Stimulated activated naive CD8-positive, alpha-beta T cell treated with anti-CD3 and anti-CD28 coated beads, Interleukin-15, Interleukin-2, amounts not matched to agents 100 ng/mL and 50 ng/mL, for 24 hours (primary cell): ENCODE measurements around the gene FAM110D.
A peak's percentile ranks its signal among the peaks of the same experiment; 100 is the strongest.

Experiments used
- H3K27ac Mint-ChIP-seq: one replicate; pipeline ENCODE4 v1.8.0; 2021; ENCODE audit warnings: mild to moderate bottlenecking, mixed read lengths
- H3K27me3 Mint-ChIP-seq: one replicate; pipeline ENCODE4 v1.8.0; 2021; ENCODE audit warnings: mixed read lengths
- H3K36me3 Mint-ChIP-seq: one replicate; pipeline ENCODE4 v1.8.0; 2021; ENCODE audit warnings: low read depth, mixed read lengths
- H3K4me1 Mint-ChIP-seq: one replicate; pipeline ENCODE4 v1.8.0; 2021; ENCODE audit warnings: low read depth, mixed read lengths
- H3K4me3 Mint-ChIP-seq: one replicate; pipeline ENCODE4 v1.8.0; 2021; ENCODE audit warnings: mild to moderate bottlenecking, mixed read lengths
- H3K9me3 Mint-ChIP-seq: one replicate; pipeline ENCODE4 v1.8.0; 2021; ENCODE audit warnings: mixed read lengths

The FAM110D gene

GRCh38 chr1:26166719-26167281 is 7.9 kb downstream of the FAM110D start:
- H3K36me3 Mint-ChIP-seq = peaks cover 3% of the 10 kb centered on the region
- H3K27ac Mint-ChIP-seq = peak overlapping the region; percentile 8
- H3K4me3 Mint-ChIP-seq = no peak overlapping the region
- H3K9me3 Mint-ChIP-seq = no peaks in the 10 kb centered on the region
- H3K27me3 Mint-ChIP-seq = peaks cover 19% of the 10 kb centered on the region
- H3K4me1 Mint-ChIP-seq = peaks cover 19% of the 10 kb centered on the region

- peaks cover 3% of the 10 kb centered on the region for H3K36me3 Mint-ChIP-seq
- H3K27ac Mint-ChIP-seq = peak within 1 kb of the TSS; percentile 90
- H3K27me3 Mint-ChIP-seq = peaks cover 10% of the 10 kb centered on the region
- H3K4me1 Mint-ChIP-seq = peaks cover 13% of the 10 kb centered on the region
- peak within 1 kb of the TSS; percentile 95 for H3K4me3 Mint-ChIP-seq
- no peaks in the 10 kb centered on the region for H3K9me3 Mint-ChIP-seq
Measured at GRCh38 chr1:26168410-26169197, 9.7 kb downstream of the FAM110D start, which contains the start of gene C1orf232. Gene C1orf232 (minus strand): TSS chr1:26168963. CDS start chr1:26168499, 464 bp downstream.

- Mint-ChIP-seq H3K36me3 (peaks cover 3% of the 10 kb centered on the region), H3K9me3 (no peaks in the 10 kb centered on the region), H3K27ac (peak overlapping the region; percentile 49), H3K4me3 (peak overlapping the region; percentile 95), H3K4me1 (peaks cover 13% of the 10 kb centered on the region), H3K27me3 (peaks cover 6% of the 10 kb centered on the region)
Measured at GRCh38 chr1:26169198-26169554, 10.3 kb downstream of the FAM110D start.

GRCh38 chr1:26169669-26170471 is 11.0 kb downstream of the FAM110D start, which contains the start of gene ZNF593:
Gene ZNF593 (plus strand): TSS chr1:26169908. CDS start chr1:26169984, 76 bp downstream.
- Mint-ChIP-seq H3K4me1 (peaks cover 13% of the 10 kb centered on the region), H3K4me3 (peak within 1 kb of the TSS; percentile 95), H3K36me3 (peaks cover 3% of the 10 kb centered on the region), H3K27me3 (peaks cover 4% of the 10 kb centered on the region), H3K27ac (peak within 1 kb of the TSS; percentile 90), H3K9me3 (no peaks in the 10 kb centered on the region)

- peak overlapping the region; percentile 90 for H3K27ac Mint-ChIP-seq
- H3K27me3 Mint-ChIP-seq = no peaks in the 10 kb centered on the region
- H3K4me1 Mint-ChIP-seq = peaks cover 13% of the 10 kb centered on the region
- peak overlapping the region; percentile 95 for H3K4me3 Mint-ChIP-seq
- H3K36me3 Mint-ChIP-seq = peaks cover 3% of the 10 kb centered on the region
- H3K9me3 Mint-ChIP-seq = no peaks in the 10 kb centered on the region
Measured at GRCh38 chr1:26170472-26170821, 11.6 kb downstream of the FAM110D start.

GRCh38 chr1:26171084-26172072 is 12.5 kb downstream of the FAM110D start, which contains the start of gene ZNF593OS:
Gene ZNF593OS (minus strand): TSS chr1:26171832. CDS start chr1:26171661, 171 bp downstream.
- H3K4me3 Mint-ChIP-seq = peak within 1 kb of the TSS; percentile 95
- peaks cover 3% of the 10 kb centered on the region for H3K36me3 Mint-ChIP-seq
- H3K27me3 Mint-ChIP-seq = no peaks in the 10 kb centered on the region
- no peaks in the 10 kb centered on the region for H3K9me3 Mint-ChIP-seq
- no peak within 1 kb of the TSS for H3K27ac Mint-ChIP-seq
- H3K4me1 Mint-ChIP-seq = peaks cover 13% of the 10 kb centered on the region

- H3K27ac Mint-ChIP-seq = no peak overlapping the region
- no peak overlapping the region for H3K4me3 Mint-ChIP-seq
- peaks cover under 1% of the 10 kb centered on the region for H3K36me3 Mint-ChIP-seq
- peaks cover 11% of the 10 kb centered on the region for H3K4me1 Mint-ChIP-seq
- H3K9me3 Mint-ChIP-seq = no peaks in the 10 kb centered on the region
- H3K27me3 Mint-ChIP-seq = no peaks in the 10 kb centered on the region
Measured at GRCh38 chr1:26175346-26175745, 16.5 kb downstream of the FAM110D start.

- H3K4me1 Mint-ChIP-seq = peaks cover 6% of the 10 kb centered on the region
- no peaks in the 10 kb centered on the region for H3K36me3 Mint-ChIP-seq
- no peaks in the 10 kb centered on the region for H3K9me3 Mint-ChIP-seq
- H3K27ac Mint-ChIP-seq = no peak within 1 kb of the TSS
- H3K27me3 Mint-ChIP-seq = no peaks in the 10 kb centered on the region
- H3K4me3 Mint-ChIP-seq = peak within 1 kb of the TSS; percentile 26
Measured at GRCh38 chr1:26177182-26177684, 18.4 kb downstream of the FAM110D start, which contains the start of gene CNKSR1. Gene CNKSR1 (plus strand): TSS chr1:26177491. CDS start chr1:26177548, 57 bp downstream.

GRCh38 chr1:26180010-26180506 is 21.2 kb downstream of the FAM110D start:
- no peaks in the 10 kb centered on the region for H3K9me3 Mint-ChIP-seq
- no peak overlapping the region for H3K27ac Mint-ChIP-seq
- H3K36me3 Mint-ChIP-seq = no peaks in the 10 kb centered on the region
- no peak overlapping the region for H3K4me3 Mint-ChIP-seq
- H3K4me1 Mint-ChIP-seq = peaks cover 6% of the 10 kb centered on the region
- no peaks in the 10 kb centered on the region for H3K27me3 Mint-ChIP-seq

GRCh38 chr1:26181586-26182382 is 22.9 kb downstream of the FAM110D start:
- Mint-ChIP-seq H3K4me3 (no peak overlapping the region), H3K27ac (no peak overlapping the region), H3K27me3 (no peaks in the 10 kb centered on the region)

GRCh38 chr1:26182383-26182696 is 23.5 kb downstream of the FAM110D start:
- no peaks in the 10 kb centered on the region for H3K27me3 Mint-ChIP-seq

More at GRCh38 chr1:26181586-26182382, 22.9 kb downstream of the FAM110D start:
- Mint-ChIP-seq H3K4me1 (peaks cover 6% of the 10 kb centered on the region), H3K9me3 (no peaks in the 10 kb centered on the region), H3K36me3 (no peaks in the 10 kb centered on the region)

GRCh38 chr1:26184086-26184485 is 25.2 kb downstream of the FAM110D start:
- Mint-ChIP-seq H3K4me3 (no peak overlapping the region), H3K27ac (no peak overlapping the region), H3K4me1 (peaks cover 6% of the 10 kb centered on the region), H3K9me3 (no peaks in the 10 kb centered on the region), H3K36me3 (no peaks in the 10 kb centered on the region), H3K27me3 (no peaks in the 10 kb centered on the region)

More at GRCh38 chr1:26182383-26182696, 23.5 kb downstream of the FAM110D start:
- Mint-ChIP-seq H3K4me3 (no peak overlapping the region), H3K4me1 (peaks cover 6% of the 10 kb centered on the region), H3K27ac (no peak overlapping the region), H3K9me3 (no peaks in the 10 kb centered on the region), H3K36me3 (no peaks in the 10 kb centered on the region)

- Mint-ChIP-seq H3K4me3 (no peak overlapping the region), H3K27me3 (no peaks in the 10 kb centered on the region), H3K27ac (no peak overlapping the region), H3K9me3 (no peaks in the 10 kb centered on the region), H3K4me1 (peaks cover 6% of the 10 kb centered on the region), H3K36me3 (no peaks in the 10 kb centered on the region)
Measured at GRCh38 chr1:26184883-26185282, 26.0 kb downstream of the FAM110D start.
